Keratinocyte (primary cell): ENCODE results near the gene CD81.

Experiments
- CTCF ChIP-seq, 3 experiments: IDR thresholded peaks in 1 of 3; conservative IDR thresholded peaks in 1 of 3; optimal IDR thresholded peaks in 1 of 3; 2 replicates in 2 of 3; 3 replicates in 1 of 3; pipeline versions ENCODE3 to v1.5.1; 2011; ENCODE audit warnings: low read length in 3 of 3, mild to moderate bottlenecking in 3 of 3, moderate library complexity in 2 of 3, control low read depth in 1 of 3, inconsistent platforms in 1 of 3; ENCODE audit not compliant: insufficient read depth in 2 of 3; ENCODE audit errors: extremely low read depth in 1 of 3
- EZH2 ChIP-seq: IDR thresholded peaks from one replicate; pipeline ENCODE4 v1.6.1; 2012; ENCODE audit warnings: inconsistent platforms, mild to moderate bottlenecking, low read length, moderate library complexity

- TF ChIP-seq CTCF (optimal IDR thresholded peaks at IDR 0.05 in 1 of 3, IDR thresholded peaks at IDR 0.05 in 1 of 3, conservative IDR thresholded peaks at IDR 0.05 in 1 of 3; ENCODE audit: extremely low read depth in 1 of 3, insufficient read depth in 2 of 3, low read length in 3 of 3), result no peak
- no peak for TF ChIP-seq EZH2
Measured at GRCh38 chr11:2397005-2397404, 19.9 kb downstream of the CD81 start.
